ENCODE data around the gene PRRT1B. TPM values are rescaled to one million over a fixed set of nuclear protein-coding genes. Genes with fewer than 3 reads are reported as not detected.
"Not testable (repeated sequence)": the region's sequence is repeated elsewhere in the genome, so short reads cannot be mapped to it uniquely, and the experiment has no call there.

Gene PRRT1B
- total RNA-seq = not detected

DNA sequence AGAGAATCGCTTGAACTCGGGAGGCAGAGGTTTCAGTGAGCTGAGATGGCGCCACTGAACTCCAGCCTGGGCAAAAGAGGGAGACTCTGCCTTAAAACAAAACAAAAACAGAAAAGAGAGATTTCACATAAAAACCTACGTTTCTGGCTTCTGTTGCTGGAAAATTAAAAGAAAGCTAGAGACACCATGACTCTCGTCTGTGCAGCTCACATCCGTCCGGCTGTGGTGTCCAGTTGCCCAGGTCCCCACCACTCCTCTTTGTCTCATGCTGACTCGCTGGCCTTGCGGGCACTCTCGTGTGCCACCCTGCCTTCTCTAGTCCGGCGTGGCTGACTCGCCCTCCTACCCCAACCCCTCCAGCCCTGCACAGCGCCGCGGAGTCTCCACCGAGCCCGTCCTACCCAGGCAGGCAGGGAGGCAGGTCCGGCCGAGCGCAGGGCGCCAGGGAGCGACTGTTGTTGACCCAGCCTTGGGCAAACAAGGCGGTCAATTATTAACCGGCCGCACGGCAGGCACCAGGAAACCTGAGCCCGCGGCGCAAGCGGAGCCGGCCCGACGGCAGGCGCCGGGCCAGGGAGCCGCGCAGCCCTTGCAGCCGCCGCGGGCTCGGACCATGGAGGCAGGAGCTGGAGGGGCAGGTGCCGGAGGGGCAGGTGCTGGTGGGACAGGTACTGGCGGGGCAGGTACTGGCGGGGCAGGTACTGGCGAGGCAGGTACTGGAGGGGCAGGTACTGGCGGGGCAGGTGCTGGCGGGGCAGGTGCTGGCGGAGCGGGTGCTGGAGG is at the start of gene PRRT1B:
TSS of gene PRRT1B (plus strand) at position 521 of the 783 bp plus-strand sequence. CDS start at position 614, 93 bp downstream.
- DNase-seq = peak; percentile 13

DNA sequence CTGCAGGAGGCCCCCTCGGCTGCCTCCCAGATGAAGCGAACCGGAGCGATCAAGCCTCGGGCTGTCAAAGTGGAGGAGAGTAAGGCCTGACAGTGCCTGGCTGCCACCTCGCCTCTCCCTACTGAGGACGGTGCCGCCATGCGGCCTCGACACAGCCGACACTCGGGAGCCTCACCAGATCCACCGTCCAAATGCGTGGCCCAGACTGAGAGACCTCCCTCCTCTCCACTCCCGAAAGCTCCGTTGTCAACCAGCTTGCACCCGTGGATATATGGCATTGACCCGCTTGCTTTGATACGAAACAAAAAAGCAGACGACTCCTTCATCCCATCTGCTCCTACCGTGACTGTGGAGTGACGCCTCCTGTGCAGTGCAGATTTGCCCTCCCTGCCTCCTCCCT is 49.5 kb upstream of the PRRT1B start:
- no peak for DNase-seq

DNA sequence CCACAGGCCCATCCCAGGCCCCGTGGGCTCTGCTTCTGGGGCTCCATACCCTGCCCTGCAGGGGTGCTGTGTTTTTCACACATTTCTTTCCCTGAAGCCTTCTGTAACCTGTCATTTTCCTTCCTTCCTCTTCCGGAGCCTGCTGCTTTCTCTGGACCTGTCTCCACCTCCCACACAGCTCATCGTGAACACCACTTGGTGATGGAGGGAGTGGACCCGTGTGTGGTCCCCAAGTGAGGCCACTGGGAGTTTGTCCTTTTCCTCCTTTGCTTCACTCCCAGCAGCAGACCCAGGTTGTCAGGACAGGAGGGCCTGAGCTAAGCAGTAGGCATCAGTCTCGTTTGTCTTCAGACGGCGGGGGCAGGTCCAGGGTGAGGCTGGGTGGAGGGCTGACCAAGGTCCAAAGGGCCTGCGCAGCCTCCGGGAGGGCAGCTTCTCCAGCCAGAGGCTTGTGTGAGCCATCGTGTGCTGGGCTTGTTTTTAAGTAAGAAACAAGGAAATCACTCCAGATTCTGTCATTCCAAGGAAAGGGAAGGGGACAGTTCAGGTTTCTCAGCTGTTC is 48.4 kb upstream of the PRRT1B start:
- no peak for DNase-seq

DNA sequence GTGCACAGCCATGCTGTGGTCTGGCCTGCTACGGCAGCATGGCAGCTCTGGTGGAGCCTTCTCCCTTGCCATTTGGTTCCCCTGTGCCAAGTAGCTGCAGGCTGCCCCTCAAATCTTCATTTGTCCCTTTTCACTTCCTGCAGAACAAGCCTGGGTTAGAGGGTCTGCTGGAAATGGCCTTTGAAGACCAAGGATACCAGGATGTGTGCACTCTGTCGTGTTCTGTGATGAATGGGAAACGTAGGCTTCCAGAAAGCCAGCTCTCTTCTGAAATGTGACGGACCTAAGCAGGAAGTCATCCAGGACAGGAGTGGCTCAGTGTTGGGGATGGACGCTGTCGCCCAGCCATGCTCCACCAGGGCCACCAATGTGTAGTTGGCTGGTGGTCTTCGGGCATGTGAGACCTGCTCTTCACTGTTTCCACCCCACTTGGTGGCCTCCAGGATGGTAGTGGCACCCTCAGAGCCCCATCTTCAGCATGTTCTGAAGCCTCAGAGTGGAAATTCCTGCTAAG is 46.0 kb upstream of the PRRT1B start:
- DNase-seq = no peak

DNA sequence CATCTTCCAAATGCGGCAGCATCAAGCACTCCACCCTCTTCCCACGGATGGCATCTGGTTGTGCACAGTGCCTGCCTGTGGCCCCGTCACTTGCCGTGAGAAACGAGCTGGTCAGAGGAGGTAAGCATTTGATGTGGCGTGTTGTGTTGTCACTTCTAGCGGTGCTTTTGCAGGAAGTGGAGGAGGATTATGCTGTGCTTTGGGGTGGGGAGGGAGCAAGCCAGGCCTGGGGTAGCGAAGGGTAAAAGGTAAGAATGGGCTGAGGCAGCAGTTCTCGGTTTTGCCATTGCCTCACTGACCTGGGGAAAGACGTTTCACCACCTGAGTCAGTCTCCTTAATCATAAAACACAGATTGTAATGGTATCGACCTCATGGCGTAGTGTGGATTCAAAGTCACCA is 44.9 kb upstream of the PRRT1B start:
- DNase-seq = no peak

DNA sequence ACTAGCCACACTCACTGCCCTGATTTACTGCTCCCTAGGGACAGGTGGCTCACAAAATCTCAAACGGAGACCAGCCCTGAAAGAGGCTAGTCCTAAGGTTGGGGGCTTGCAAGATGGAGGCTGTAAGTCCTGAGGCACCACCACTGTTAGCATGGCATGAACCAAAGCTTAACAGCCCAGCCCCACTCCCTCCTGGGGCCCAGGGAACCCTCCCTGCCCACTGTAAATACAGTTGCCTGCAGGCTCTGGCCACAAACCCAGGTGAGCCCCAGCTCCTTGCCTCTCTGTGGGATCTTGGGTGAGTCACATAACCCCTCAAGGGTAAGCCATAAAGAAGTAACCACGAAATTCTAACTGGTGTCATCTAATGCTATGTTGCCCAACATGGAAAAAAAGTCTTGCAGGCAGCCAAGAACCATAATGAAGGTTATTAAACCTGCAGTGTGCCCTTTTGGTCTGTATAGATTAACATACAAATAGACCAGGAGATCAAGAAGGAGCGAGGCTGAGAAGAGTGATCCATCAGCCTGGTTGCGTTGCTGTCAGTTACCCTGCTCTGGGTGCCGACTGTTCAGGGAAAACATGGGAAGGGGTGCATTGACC is 44.3 kb upstream of the PRRT1B start:
- no peak for DNase-seq

DNA sequence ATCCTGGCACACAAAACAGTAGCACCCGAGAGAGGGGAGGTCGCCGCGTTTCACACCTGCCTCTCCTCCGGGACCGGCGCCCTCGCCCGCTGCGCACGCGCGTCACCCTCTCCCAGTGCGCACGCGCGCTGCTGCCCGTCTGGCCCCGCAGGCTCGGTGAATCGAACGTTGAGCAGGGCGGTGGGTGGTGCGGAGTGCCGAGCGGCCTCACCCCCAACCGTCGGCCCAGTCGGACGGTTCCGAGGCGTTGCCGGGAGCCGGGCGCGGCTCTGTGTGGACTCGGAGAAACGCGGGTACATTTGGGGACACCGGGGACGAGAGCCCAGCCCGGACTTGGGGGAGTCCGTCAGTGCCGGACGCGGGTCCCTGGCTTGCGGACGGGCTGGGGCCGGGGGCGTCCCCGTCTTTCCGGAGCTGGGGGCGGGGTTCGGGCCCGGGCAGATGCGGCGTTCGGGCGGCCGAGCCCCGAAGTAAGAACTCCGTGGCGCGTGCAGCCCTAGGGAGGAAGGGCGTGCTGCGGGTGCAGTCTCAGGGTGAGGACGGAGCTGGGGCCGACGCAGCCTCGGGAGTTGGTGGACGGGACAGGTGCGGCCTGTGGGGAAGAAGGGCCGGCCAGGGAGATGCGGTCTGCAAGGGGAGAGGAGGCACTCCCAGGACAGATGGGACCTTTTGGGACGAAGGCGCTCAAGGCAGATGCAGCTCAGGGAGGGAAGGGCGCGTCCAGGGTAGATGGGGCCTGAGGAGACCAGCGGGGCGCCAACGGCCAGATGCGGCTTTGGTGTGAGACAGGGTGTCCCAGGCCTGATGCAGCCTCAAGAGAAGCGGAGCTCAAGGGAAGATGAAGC is 42.3 kb upstream of the PRRT1B start, which contains the start of gene POMT1:
TSS of gene POMT1 (plus strand) at position 138 of the 845 bp plus-strand sequence. CDS start 1,301 bp downstream, outside the sequence.
- peak; percentile 95 for DNase-seq

DNA sequence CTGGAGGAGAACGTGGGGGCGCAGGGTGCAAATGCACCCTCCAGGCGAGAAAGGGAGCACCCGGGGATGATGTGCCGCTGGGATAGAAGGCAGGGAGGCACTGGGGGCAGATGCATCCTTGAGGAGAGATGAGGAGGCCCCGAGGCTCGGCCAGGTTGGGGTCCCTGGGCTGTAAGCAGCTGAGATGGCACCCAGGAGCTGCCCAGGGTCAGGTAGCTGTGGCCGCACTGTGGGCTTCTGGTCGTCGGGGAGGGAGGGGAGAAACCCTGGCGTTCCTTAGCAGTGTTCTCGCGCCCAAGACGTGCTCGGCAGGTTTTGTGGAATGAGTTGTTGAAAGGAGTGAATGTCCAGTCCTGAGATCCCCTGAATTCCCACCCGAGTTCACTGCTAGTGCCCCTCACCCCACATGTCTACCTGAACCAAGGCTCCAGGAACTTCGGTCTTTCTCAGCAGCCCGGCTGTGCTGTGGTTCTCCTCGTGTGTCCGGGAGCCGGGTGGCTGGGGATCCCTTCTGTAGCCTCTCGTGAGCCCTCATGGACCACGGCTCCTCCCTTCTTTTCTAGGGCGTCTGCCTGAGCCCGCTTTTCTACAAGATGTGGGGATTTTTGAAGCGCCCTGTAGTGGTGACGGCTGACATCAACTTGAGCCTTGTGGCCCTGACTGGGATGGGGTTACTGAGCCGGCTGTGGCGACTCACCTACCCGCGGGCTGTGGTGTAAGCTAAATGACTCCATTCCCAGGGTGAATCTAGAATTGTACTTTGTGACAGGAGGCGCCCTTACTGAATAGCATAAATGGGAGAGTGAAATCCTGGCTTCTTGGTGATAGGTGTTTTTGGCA is 41.5 kb upstream of the PRRT1B start:
- no peak for DNase-seq

DNA sequence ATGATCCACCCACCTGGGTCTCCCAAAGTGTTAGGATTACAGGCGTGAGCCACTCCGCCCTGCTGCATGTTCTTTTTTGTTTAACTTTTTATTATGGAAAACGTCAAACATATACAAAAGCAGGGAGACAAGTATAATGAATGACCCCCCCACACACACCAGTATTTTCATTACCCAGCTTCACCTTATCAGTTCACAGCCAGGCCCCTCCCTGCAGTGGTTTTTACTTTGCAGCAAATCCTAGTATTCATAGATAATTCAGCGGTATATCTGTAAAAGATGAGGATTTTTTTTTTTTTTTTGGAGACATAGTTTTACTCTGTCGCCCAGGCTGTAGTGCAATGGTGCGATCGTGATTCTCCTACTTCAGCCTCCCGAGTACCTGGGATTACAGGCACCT is 40.3 kb upstream of the PRRT1B start:
- no peak for DNase-seq

DNA sequence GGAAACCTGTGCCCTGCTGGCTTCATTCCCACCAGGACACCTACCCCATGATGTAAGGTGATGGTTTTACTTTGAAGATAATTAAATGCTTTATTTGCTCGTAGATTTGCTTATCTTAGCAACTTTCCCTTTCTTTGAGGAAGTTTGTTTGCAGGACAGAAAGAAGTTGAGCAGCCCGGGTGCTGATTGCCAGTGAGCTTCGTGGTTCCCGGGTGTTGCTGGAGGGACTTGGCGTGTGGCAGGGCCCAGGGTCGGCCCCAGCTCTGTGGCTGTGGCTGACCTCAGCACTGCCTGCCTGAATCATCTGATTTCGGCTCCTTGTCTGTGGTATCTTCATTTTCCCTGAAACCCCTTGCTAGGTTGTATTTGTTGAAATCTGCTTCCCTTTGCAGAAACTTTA is 33.9 kb upstream of the PRRT1B start:
- no peak for DNase-seq

DNA sequence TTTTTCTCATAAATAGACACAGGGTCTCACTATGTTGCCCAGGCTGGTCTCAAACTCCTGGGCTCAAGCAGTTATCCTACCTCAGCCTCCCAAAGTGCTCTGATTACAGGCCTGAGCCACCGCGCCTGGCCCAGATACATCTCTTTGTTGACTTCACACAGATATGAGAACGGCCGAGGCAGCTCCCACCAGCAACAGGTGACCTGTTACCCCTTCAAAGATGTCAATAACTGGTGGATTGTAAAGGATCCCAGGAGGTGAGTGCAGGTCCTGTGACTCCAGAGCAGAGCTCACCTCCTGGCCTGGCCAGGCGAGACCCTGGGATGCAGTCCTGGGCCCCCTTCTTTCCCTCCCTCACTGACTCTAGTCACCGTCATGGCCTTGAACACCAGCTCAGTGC is 33.4 kb upstream of the PRRT1B start:
- DNase-seq = no peak

DNA sequence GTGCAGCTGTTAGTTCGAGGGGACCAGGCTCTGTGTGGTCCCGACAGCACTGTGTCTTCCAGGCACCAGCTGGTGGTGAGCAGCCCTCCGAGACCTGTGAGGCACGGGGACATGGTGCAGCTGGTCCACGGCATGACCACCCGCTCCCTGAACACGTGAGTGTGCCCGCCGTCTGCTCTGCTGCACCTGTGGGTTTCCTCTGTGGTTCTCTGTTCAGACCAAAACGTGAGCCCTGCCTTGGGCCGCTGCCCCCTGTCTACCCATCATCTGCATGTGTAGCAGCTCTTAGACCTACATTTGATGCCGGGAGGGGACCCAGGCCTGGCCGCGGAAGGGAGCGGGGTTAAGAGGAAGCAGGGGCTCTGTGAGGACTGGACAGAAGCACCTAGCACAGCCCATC is 32.1 kb upstream of the PRRT1B start:
- DNase-seq = no peak

DNA sequence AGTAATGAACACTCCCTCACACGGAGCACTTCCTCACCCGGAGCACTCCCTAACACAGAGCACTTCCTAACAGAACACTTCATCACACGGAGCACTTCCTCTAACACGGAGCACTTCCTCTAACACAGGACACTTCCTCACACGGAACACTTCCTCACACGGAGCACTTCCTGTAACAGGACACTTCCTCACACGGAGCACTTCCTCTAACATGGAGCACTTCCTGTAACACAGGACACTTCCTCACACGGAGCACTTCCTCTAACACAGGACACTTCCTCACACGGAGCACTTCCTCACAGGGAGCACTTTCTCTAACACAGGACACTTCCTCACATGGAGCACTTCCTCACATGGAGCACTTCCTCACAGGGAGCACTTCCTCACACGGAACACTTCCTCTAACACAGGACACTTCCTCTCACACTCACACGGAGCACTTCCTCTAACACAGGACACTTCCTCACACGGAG is 29.7 kb upstream of the PRRT1B start:
- not testable (repeated sequence) for DNase-seq

DNA sequence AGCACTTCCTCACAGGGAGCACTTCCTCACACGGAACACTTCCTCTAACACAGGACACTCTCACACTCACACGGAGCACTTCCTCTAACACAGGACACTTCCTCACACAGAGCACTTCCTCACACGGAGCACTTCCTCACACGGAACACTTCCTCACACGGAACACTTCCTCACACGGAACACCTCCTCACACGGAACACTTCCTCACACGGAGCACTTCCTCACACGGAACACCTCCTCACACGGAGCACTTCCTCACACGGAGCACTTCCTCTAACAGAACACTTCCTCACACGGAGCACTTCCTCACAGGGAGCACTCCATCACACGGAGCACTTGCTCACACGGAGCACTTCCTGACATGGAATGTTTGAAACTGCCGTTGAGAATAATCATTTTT is 29.2 kb upstream of the PRRT1B start:
- no peak for DNase-seq

DNA sequence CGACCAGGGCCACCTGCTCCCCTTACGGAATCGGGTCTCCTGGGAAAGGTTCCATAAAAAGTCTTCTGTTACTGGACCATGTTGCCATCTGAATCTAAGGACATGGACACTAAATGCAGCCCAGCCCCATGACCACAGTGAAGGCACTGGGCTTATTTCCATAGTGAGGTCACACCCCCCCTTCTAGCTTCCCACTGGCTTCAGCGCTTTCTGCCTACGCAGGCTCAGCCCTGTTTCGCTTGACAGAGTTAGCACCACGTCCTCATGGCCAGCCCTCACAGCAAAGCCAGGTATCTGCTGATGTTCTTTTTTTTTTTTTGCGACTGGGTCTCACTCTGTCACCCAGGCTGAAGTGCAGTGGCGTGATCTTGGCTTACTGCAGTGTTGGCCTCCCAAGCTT is 28.4 kb upstream of the PRRT1B start:
- DNase-seq = no peak

DNA sequence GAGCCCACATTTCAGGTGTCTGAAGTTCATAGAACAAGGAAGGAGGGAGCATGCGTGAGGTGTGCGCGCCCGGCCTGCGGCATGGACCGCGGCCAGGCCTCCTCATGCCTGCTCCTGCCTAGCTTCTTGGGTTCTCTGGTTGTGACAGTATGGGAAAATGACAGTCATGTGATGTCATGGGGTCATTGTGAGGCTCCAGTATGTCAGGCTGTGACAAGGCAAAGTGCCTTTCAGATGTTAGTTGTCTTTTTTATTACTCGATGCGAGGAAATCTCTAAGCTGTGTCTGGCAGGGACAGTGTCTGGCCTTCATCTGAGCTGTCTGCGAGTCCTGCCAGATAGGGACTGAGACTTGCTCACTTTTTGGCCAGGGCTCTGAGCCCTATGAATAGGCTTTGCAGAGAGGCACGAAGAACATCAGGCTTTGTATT is 27.5 kb upstream of the PRRT1B start:
- DNase-seq = no peak

DNA sequence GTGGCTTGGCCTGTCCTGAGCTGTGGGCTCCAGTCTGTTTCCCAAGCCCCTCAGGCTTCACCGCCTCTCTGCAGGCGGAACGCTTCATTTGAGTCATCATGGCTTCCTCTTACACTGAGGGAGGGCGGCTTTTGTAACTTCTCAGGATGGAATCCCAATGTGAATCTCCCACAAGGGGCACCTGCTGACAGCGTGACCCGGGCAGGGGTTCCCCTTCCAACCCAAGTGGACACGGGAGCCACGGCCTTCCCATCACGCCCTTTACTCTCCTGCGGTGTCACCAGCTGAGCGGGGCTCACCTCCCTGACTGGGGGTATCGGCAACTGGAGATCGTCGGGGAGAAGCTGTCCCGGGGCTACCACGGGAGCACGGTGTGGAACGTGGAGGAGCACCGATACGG is 26.8 kb upstream of the PRRT1B start:
- DNase-seq = no peak

DNA sequence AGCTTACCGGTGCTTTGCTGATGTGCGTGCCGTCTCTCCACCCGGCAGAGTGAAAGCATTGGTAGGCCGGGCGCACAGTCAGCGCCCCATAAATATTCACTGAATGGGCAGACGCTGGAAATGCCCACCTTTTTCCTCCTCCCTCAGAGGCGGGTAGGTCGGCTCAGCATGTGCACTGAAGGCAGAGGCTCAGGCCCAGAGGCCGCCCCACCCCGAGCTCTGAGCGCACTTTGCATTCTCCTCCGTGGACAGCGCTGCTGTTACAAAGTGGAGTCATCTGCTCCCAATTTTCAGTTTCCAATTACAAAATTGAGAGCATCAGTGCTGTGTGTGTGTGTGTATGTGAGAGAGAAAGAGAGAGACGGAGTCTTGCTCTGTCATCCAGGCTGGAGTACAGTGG is 24.8 kb upstream of the PRRT1B start:
- no peak for DNase-seq

DNA sequence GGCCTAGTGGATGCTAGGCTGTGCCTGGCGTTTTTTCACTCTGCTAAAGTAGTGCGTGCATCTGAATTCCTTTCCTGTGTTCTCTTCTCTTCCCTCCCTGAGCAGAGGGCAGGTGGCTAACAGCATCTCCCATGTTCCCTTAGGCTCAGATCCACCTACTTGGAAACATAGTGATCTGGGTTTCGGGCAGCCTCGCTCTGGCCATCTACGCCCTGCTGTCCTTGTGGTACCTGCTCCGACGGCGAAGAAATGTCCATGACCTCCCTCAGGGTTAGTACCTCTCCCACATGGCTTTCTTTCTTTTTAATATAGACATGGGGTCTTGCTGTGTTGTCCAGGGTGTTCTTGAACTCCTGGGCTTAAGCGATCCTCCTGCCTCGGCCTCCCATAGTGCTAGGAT is 24.1 kb upstream of the PRRT1B start:
- no peak for DNase-seq

DNA sequence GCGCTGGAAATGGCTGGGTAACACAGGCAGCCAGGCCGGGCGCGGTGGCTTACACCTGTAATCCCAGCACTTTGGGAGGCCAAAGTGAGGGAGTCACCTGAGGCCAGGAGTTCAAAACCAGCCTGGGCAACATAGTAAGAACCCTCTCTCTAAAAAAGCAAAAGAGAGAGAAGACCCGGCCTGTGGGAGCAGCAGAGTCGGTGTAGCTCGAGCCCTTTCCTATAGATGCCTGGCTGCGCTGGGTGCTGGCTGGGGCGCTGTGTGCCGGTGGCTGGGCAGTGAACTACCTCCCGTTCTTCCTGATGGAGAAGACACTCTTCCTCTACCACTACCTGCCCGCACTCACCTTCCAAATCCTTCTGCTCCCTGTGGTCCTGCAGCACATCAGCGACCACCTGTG is 23.5 kb upstream of the PRRT1B start:
- no peak for DNase-seq
